Smooth muscle cell (in vitro differentiated cells): ENCODE results near the gene SLC9A8. TPM values are rescaled to one million over a fixed set of nuclear protein-coding genes. Genes with fewer than 3 reads are reported as not detected.
"Not testable (repeated sequence)": the region's sequence is repeated elsewhere in the genome, so short reads cannot be mapped to it uniquely, and the experiment has no call there.

Source experiments
- DNase-seq: peaks from one replicate; lab custom pipeline; 2025; ENCODE audit not compliant: unreplicated experiment; lab: John Stamatoyannopoulos, UW
- H2AFZ ChIP-seq: fragments of 200-600 bp; sonication (generic); 2 replicates; pipeline ENCODE4 v1.6.0; 2016; ENCODE audit warnings: antibody characterized with exemption, low read depth, mild to moderate bottlenecking
- H3F3A ChIP-seq: fragments of 200-600 bp; sonication (generic); 2 replicates; pipeline ENCODE4 v1.6.0; 2017; ENCODE audit warnings: antibody characterized with exemption, low read depth
- H3K27ac ChIP-seq: fragments of 200-600 bp; sonication (generic); 2 replicates; pipeline ENCODE4 v1.5.1; 2016; ENCODE audit warnings: low read depth, mild to moderate bottlenecking
- H3K27me3 ChIP-seq: fragments of 200-600 bp; sonication (generic); 2 replicates; pipeline ENCODE4 v1.6.1; 2016; ENCODE audit warnings: low read depth, mild to moderate bottlenecking
- H3K36me3 ChIP-seq: fragments of 200-600 bp; sonication (generic); 2 replicates; pipeline ENCODE4 v1.5.1; 2016; ENCODE audit warnings: low read depth
- H3K4me1 ChIP-seq: fragments of 200-600 bp; sonication (generic); 2 replicates; pipeline ENCODE4 v1.5.1; 2016; ENCODE audit warnings: low read depth
- H3K4me2 ChIP-seq: fragments of 200-600 bp; sonication (generic); 2 replicates; pipeline ENCODE4 v1.6.0; 2016; ENCODE audit warnings: mild to moderate bottlenecking
- H3K4me3 ChIP-seq: fragments of 200-600 bp; sonication (generic); 2 replicates; pipeline ENCODE4 v1.5.1; 2016; ENCODE audit warnings: mild to moderate bottlenecking
- H3K79me2 ChIP-seq: fragments of 200-600 bp; sonication (generic); 2 replicates; pipeline ENCODE4 v1.6.0; 2016; ENCODE audit warnings: low read depth, mild to moderate bottlenecking
- H3K9ac ChIP-seq: fragments of 200-600 bp; sonication (generic); 2 replicates; pipeline ENCODE4 v1.6.0; 2016; ENCODE audit warnings: low read depth
- H3K9me3 ChIP-seq: fragments of 200-600 bp; sonication (generic); replicated peaks from 2 replicates; pipeline ENCODE4 v1.5.1; 2016; ENCODE audit warnings: low read depth
- H4K20me1 ChIP-seq: fragments of 200-600 bp; sonication (generic); 2 replicates; pipeline ENCODE4 v1.6.0; 2016; ENCODE audit warnings: low read depth
- WGBS: methylation state at CpG from one replicate; pipeline ENCODE4 v1.1.7; 2016; ENCODE audit warnings: low lambda C conversion rate; 5-methylcytosine and 5-hydroxymethylcytosine counted together
- polyA plus RNA-seq: library from polyadenylated mRNA; unstranded; fragments of >200 nt; fragmentation: Nextera tagmentation; extraction: Ambion mirVana; gene quantifications from 2 replicates; pipeline ENCODE4 v1.2.1, GENCODE V29; 2016
- total RNA-seq: library from RNA; depleted of rRNA; stranded (reverse); fragments of >200 nt; gene quantifications from 2 replicates; pipeline ENCODE4 v1.2.3, GENCODE V29; 2014
- TF ChIP-seq, protein P1 (sequence below): fragments of 200-600 bp; sonication (generic); IDR thresholded peaks from 2 replicates; pipeline ENCODE4 v1.5.1; 2017; ENCODE audit warnings: borderline replicate concordance, mild to moderate bottlenecking, antibody characterized with exemption; ENCODE audit not compliant: insufficient read depth, poor library complexity, severe bottlenecking

The SLC9A8 gene
- total and polyA plus RNA-seq, 2 experiments from 2014 or later = 2.2 to 4.5 TPM

DNA sequence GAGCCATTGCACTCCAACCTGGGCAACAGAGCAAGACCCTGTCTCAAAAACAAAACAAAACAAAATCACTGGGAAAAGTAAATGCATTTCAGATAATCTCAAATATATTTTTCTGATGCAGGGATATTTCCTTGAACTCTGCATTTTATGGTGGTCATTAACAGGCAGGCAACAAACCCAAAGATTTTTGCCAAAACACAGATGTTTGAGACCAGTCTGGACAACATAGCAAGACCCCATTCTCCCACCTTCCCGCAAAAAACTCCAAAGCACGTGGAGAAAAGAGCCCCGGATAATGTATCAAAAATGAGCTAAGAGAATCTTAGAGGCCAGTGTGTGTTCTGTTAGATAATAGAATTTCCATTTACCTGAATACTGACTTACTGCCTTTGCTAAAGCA, 44.3 kb downstream of the SLC9A8 start:
- H3K27me3 ChIP-seq = no peaks in the 10 kb centered on the region
- H3K9me3 ChIP-seq = no peaks in the 10 kb centered on the region
- no peak overlapping the region for H3K9ac ChIP-seq
- no peak overlapping the region for H3K4me2 ChIP-seq
- no peak overlapping the region for H2AFZ ChIP-seq
- no peaks in the 10 kb centered on the region for H4K20me1 ChIP-seq
- no peaks in the 10 kb centered on the region for H3K4me1 ChIP-seq
- WGBS = 99% methylated on average over 3 of the region's 3 CpGs
- TF ChIP-seq, protein P1, sequence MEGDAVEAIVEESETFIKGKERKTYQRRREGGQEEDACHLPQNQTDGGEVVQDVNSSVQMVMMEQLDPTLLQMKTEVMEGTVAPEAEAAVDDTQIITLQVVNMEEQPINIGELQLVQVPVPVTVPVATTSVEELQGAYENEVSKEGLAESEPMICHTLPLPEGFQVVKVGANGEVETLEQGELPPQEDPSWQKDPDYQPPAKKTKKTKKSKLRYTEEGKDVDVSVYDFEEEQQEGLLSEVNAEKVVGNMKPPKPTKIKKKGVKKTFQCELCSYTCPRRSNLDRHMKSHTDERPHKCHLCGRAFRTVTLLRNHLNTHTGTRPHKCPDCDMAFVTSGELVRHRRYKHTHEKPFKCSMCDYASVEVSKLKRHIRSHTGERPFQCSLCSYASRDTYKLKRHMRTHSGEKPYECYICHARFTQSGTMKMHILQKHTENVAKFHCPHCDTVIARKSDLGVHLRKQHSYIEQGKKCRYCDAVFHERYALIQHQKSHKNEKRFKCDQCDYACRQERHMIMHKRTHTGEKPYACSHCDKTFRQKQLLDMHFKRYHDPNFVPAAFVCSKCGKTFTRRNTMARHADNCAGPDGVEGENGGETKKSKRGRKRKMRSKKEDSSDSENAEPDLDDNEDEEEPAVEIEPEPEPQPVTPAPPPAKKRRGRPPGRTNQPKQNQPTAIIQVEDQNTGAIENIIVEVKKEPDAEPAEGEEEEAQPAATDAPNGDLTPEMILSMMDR = no peak
- no peaks in the 10 kb centered on the region for H3F3A ChIP-seq
- H3K27ac ChIP-seq = no peak overlapping the region
- no peak for DNase-seq
- H3K36me3 ChIP-seq = no peaks in the 10 kb centered on the region
- H3K4me3 ChIP-seq = no peak overlapping the region
- H3K79me2 ChIP-seq = no peaks in the 10 kb centered on the region

DNA sequence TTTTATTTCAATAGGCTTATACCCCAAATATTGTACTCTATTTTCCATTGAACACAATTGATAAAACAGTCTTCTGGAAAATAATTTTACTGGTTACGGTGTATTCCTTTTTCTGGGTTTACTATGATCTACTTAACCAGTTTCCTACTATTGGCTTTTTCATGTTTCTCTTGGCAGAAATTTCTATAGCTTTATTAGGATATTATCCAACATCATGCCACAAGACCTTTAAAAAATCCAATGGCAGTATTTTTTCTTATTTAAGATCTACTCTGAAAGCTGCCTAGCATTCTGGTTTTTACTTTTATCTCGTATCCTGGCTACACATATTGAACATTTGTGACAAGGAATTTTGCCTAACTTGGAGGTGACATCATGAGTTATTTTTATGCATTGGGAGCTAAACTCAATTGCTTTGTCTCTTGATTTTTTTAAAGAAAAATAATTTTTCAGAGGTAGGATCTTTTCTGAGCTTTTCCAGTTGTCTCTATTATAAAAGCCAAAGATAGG, 45.5 kb downstream of the SLC9A8 start:
- Histone ChIP-seq H3K36me3 (no peaks in the 10 kb centered on the region), H3K9me3 (no peaks in the 10 kb centered on the region), H3K79me2 (no peaks in the 10 kb centered on the region), H3K27ac (no peak overlapping the region), H3K9ac (no peak overlapping the region), H3F3A (no peaks in the 10 kb centered on the region), H2AFZ (no peak overlapping the region), H3K4me1 (no peaks in the 10 kb centered on the region), H3K4me2 (no peak overlapping the region), H4K20me1 (no peaks in the 10 kb centered on the region), H3K27me3 (no peaks in the 10 kb centered on the region), H3K4me3 (no peak overlapping the region)
- 95% methylated on average over 2 of the region's 2 CpGs for WGBS
- DNase-seq = no peak
- TF ChIP-seq, protein P1 = no peak

DNA sequence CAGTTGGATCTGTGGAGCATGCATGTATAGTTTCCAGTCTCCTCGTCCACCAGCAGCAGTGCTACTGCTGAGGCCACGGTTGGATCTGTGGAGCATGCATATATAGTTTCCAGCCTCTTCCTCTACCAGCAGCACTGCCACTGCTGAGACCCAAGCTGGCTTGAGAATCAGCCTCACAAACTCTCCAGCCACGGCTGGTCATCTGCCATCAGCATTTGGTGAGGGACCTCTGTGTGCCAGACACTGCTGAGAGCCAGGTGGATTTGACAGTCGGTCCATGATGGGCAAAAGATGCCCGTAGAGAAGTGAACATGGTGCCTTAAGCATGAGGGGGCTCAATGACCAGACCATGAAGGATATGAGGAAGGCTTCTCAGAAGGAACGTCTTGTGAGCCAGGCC, 46.4 kb downstream of the SLC9A8 start:
- H3K79me2 ChIP-seq = no peaks in the 10 kb centered on the region
- no peak overlapping the region for H3K27ac ChIP-seq
- no peaks in the 10 kb centered on the region for H3K4me1 ChIP-seq
- H3K4me2 ChIP-seq = no peak overlapping the region
- no peaks in the 10 kb centered on the region for H3K27me3 ChIP-seq
- no peaks in the 10 kb centered on the region for H3F3A ChIP-seq
- H3K36me3 ChIP-seq = no peaks in the 10 kb centered on the region
- H4K20me1 ChIP-seq = no peaks in the 10 kb centered on the region
- no peak for DNase-seq
- no peak overlapping the region for H2AFZ ChIP-seq
- H3K4me3 ChIP-seq = no peak overlapping the region
- TF ChIP-seq, protein P1 = no peak
- 95% methylated on average over 6 of the region's 6 CpGs for WGBS
- no peaks in the 10 kb centered on the region for H3K9me3 ChIP-seq
- no peak overlapping the region for H3K9ac ChIP-seq

DNA sequence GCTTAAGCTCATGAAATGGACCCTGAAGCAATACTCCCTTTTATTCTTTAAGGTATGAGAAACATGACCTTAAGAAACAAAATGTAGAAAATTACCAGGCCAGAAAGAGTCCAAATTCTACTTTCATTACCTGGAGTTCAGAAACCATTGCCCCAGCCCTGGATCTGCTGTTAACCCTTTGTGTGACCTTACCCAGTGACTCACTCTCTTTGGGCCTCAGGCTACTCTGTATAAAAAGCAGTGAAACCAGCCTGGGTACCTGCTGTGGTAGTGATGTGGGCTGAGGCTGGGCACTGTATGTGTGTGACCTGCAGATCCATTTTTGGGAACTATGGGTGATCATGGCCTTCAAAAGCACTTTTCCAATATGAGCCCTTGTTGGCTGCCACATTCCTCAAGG, 47.2 kb downstream of the SLC9A8 start:
- no peak overlapping the region for H3K4me3 ChIP-seq
- H3K36me3 ChIP-seq = no peaks in the 10 kb centered on the region
- H3K9ac ChIP-seq = no peak overlapping the region
- TF ChIP-seq, protein P1 = no peak
- H4K20me1 ChIP-seq = no peaks in the 10 kb centered on the region
- H3K27ac ChIP-seq = no peak overlapping the region
- no peaks in the 10 kb centered on the region for H3F3A ChIP-seq
- H3K4me2 ChIP-seq = no peak overlapping the region
- H3K79me2 ChIP-seq = no peaks in the 10 kb centered on the region
- no peaks in the 10 kb centered on the region for H3K4me1 ChIP-seq
- no peak for DNase-seq
- H3K27me3 ChIP-seq = no peaks in the 10 kb centered on the region
- H2AFZ ChIP-seq = no peak overlapping the region
- no peaks in the 10 kb centered on the region for H3K9me3 ChIP-seq

DNA sequence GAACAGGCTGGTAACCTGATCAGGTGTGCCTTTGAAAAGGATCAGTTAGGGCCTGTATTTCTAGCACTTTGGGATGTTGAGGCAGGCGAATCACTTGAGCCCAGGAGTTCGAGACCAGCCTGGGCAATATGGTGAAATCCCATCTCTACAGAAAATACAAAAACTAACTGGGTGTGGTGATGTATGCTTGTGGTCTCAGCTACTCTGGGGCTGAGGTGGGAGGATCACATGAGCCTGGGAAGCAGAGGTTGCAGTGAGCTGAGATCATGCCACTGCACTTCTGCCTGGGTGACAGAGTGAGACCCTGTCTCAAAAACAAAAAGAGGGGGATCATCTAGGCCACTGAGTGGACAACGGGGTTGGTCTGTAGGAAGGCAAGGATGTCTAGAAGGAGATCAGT, 48.6 kb downstream of the SLC9A8 start:
- DNase-seq, H4K20me1 ChIP-seq, H3K27ac ChIP-seq, H3K36me3 ChIP-seq, H2AFZ ChIP-seq, H3K27me3 ChIP-seq, H3K4me3 ChIP-seq, H3F3A ChIP-seq, H3K79me2 ChIP-seq, H3K4me1 ChIP-seq, H3K4me2 ChIP-seq, H3K9me3 ChIP-seq, H3K9ac ChIP-seq: not testable (repeated sequence)
- 92% methylated on average over 3 of the region's 3 CpGs for WGBS
